Brain microvascular endothelial cell (primary cell): ENCODE results near the gene KRTAP10-4.
"Not testable (repeated sequence)": the region's sequence is repeated elsewhere in the genome, so short reads cannot be mapped to it uniquely, and the experiment has no call there.

Experiments used
- DNase-seq: peaks from one replicate; pipeline ENCODE4 v3.0.0-alpha.2; 2020
- H3K27ac ChIP-seq: fragments of 250-450 bp; sonication (Bioruptor Pico); 2 replicates; pipeline ENCODE4 v1.5.1; 2020; ENCODE audit warnings: mild to moderate bottlenecking, moderate library complexity
- H3K27me3 ChIP-seq: fragments of 250-450 bp; sonication (Bioruptor Pico); replicated peaks from 2 replicates; pipeline ENCODE4 v1.5.1; 2020; ENCODE audit warnings: mild to moderate bottlenecking
- H3K36me3 ChIP-seq: fragments of 250-450 bp; sonication (Bioruptor Pico); replicated peaks from 2 replicates; pipeline ENCODE4 v1.5.1; 2020; ENCODE audit warnings: mild to moderate bottlenecking
- H3K4me3 ChIP-seq: 2 replicates; pipeline ENCODE4 v1.5.1; 2011; ENCODE audit warnings: low read depth, mild to moderate bottlenecking, control low read depth, low read length, moderate library complexity
- CTCF ChIP-seq: IDR thresholded peaks from 2 replicates; pipeline ENCODE4 v1.5.1; 2011; ENCODE audit warnings: low read depth, mild to moderate bottlenecking, moderate library complexity, low read length, control low read depth, inconsistent platforms; ENCODE audit errors: missing control alignments
- in situ Hi-C: cut with HindIII; loops from 2 replicates; pipeline ENCODE4 v1.10.0; 2017; ENCODE audit warnings: low sequenced_read_pairs, low pct_ligation_motif_present

KRTAP10-4 gene

GRCh38 chr21:44573630-44574456 lies at the start of gene KRTAP10-4:
Gene KRTAP10-4 (plus strand): TSS chr21:44573729. CDS start chr21:44573759, 30 bp downstream.
- H3K27me3 ChIP-seq, H3K4me3 ChIP-seq, DNase-seq, in situ Hi-C loops, H3K36me3 ChIP-seq, H3K27ac ChIP-seq: not testable (repeated sequence)

- no peaks in the 10 kb centered on the region for H3K36me3 ChIP-seq
- no peak for DNase-seq
- TF ChIP-seq CTCF, result no peak
- H3K27me3 ChIP-seq, result no peaks in the 10 kb centered on the region
- no peak overlapping the region for H3K4me3 ChIP-seq
- H3K27ac ChIP-seq, result no peak overlapping the region
- in situ Hi-C loops, result no loop called here
Measured at GRCh38 chr21:44524414-44525371, 48.8 kb upstream of the KRTAP10-4 start.

- Histone ChIP-seq H3K27ac (no peak overlapping the region), H3K36me3 (no peaks in the 10 kb centered on the region), H3K27me3 (no peaks in the 10 kb centered on the region), H3K4me3 (no peak overlapping the region)
- no peak for DNase-seq
- in situ Hi-C loops, result no loop called here
- TF ChIP-seq CTCF, result no peak
Measured at GRCh38 chr21:44525391-44526095, 48.0 kb upstream of the KRTAP10-4 start.

- in situ Hi-C loops, result no loop called here
- no peak for TF ChIP-seq CTCF
- DNase-seq, result no peak
- no peak overlapping the region for H3K4me3 ChIP-seq
- H3K36me3 ChIP-seq, result no peaks in the 10 kb centered on the region
- H3K27ac ChIP-seq, result no peak overlapping the region
- no peaks in the 10 kb centered on the region for H3K27me3 ChIP-seq
Measured at GRCh38 chr21:44526096-44526997, 47.2 kb upstream of the KRTAP10-4 start.

- no peak for TF ChIP-seq CTCF
- H3K27me3 ChIP-seq, result no peaks in the 10 kb centered on the region
- in situ Hi-C loops, result no loop called here
- H3K27ac ChIP-seq, result no peak overlapping the region
- H3K36me3 ChIP-seq, result no peaks in the 10 kb centered on the region
- no peak for DNase-seq
- no peak overlapping the region for H3K4me3 ChIP-seq
Measured at GRCh38 chr21:44527156-44527982, 46.2 kb upstream of the KRTAP10-4 start.
